HG03066 (cell line): ENCODE results near the gene FPGT.
"Not testable (repeated sequence)": the region's sequence is repeated elsewhere in the genome, so short reads cannot be mapped to it uniquely, and the experiment has no call there.

Experiments used
- ATAC-seq: cut with Tn5 transposase; IDR thresholded peaks from one replicate; pipeline ENCODE4 v1.9.1; 2021; ENCODE audit warnings: low read depth; ENCODE audit not compliant: unreplicated experiment

The FPGT gene

GRCh38 chr1:74197657-74198552 is at the start of gene FPGT, which contains the start of gene LRRIQ3:
FPGT (plus strand) TSS chr1:74198242; CDS start chr1:74198279, 37 bp downstream.
LRRIQ3 (minus strand) TSS chr1:74198176; CDS start chr1:74183684, 14,492 bp downstream.
- peak; percentile 95 for ATAC-seq

- no peak for ATAC-seq
These were observed 38.0 kb upstream of the FPGT start for GRCh38 chr1:74160046-74160445.

GRCh38 chr1:74161497-74161896 is 36.5 kb upstream of the FPGT start:
- no peak for ATAC-seq

- ATAC-seq: no peak
These were observed 35.7 kb upstream of the FPGT start for GRCh38 chr1:74162333-74162732.

- ATAC-seq: not testable (repeated sequence)
These were observed 23.6 kb upstream of the FPGT start for GRCh38 chr1:74174423-74174822.

- ATAC-seq: no peak
These were observed 17.6 kb upstream of the FPGT start for GRCh38 chr1:74180490-74180889.

- ATAC-seq: no peak
These were observed 4.1 kb upstream of the FPGT start for GRCh38 chr1:74193908-74194307.

- ATAC-seq: no peak
These were observed 2.7 kb upstream of the FPGT start for GRCh38 chr1:74195339-74195738.

- ATAC-seq: no peak
These were observed 787 bp upstream of the FPGT start for GRCh38 chr1:74197255-74197654.

- no peak for ATAC-seq
These were observed 1.5 kb downstream of the FPGT start for GRCh38 chr1:74199504-74199903.

- no peak for ATAC-seq
These were observed 7.2 kb downstream of the FPGT start for GRCh38 chr1:74205266-74205665.

GRCh38 chr1:74215229-74215628 is 17.2 kb downstream of the FPGT start:
- no peak for ATAC-seq

- no peak for ATAC-seq
These were observed 24.7 kb downstream of the FPGT start for GRCh38 chr1:74222701-74223100.

GRCh38 chr1:74223453-74223852 is 25.4 kb downstream of the FPGT start:
- no peak for ATAC-seq

GRCh38 chr1:74235153-74235552 is 37.1 kb downstream of the FPGT start, which contains the start of gene TNNI3K:
TNNI3K (plus strand) TSS chr1:74235387; CDS start chr1:74235452, 65 bp downstream.
- no peak for ATAC-seq

- ATAC-seq: no peak
These were observed 38.4 kb downstream of the FPGT start for GRCh38 chr1:74236440-74236839.

- ATAC-seq: no peak
These were observed 39.0 kb downstream of the FPGT start for GRCh38 chr1:74237035-74237434.

- no peak for ATAC-seq
These were observed 39.7 kb downstream of the FPGT start for GRCh38 chr1:74237787-74238186.

GRCh38 chr1:74245168-74245772 is 47.2 kb downstream of the FPGT start:
- no peak for ATAC-seq

- ATAC-seq: no peak
These were observed 48.3 kb downstream of the FPGT start for GRCh38 chr1:74246315-74246714.

- ATAC-seq: no peak
These were observed 50.0 kb downstream of the FPGT start for GRCh38 chr1:74247881-74248528.
